K562 (cell line): ENCODE data around the gene TRIM33. TPM values are rescaled to one million over a fixed set of nuclear protein-coding genes. Genes with fewer than 3 reads are reported as not detected.
A peak's percentile ranks its signal among the peaks of the same experiment; 100 is the strongest.

Source experiments
- ATAC-seq: fragments of 200-7000 bp; cut with Tn5 transposase; 3 replicates; pipeline ENCODE4 v1.9.1; 2020; ENCODE audit warnings: moderate library complexity
- BruUV-seq: library from RNA; stranded (reverse); fragments of 400-500 nt; replicated peaks from 2 replicates; lab custom pipeline; 2021; lab: Mats Ljungman, UMichigan
- CTCF ChIA-PET: fragments of 300-600 bp; formaldehyde crosslinking; extraction: SDS; loops from one replicate; lab custom pipeline; 2021; ENCODE audit warnings: low intra/inter-chr PET ratio; lab: Yijun Ruan, JAX
- POLR2A ChIA-PET: fragments of 300-600, 350-650 bp; sonication (Branson Sonifier 250); formaldehyde crosslinking; extraction: SDS; loops from one replicate; lab custom pipeline; 2021; ENCODE audit warnings: antibody characterized with exemption, inconsistent platforms; lab: Yijun Ruan, JAX
- DNase-seq, 4 experiments: peaks; one replicate each; pipeline versions ENCODE4 v3.0.0 to v3.0.0-alpha.2; 2011 to 2018; ENCODE audit warnings: low spot score in 3 of 4, mixed read lengths in 3 of 4; ENCODE audit errors: extremely low read depth in 1 of 4
- FAIRE-seq: peaks from 2 replicates; lab custom pipeline; 2011; peaks lifted over from hg19 to GRCh38; lab: Jason Lieb, UNC
- H2AFZ ChIP-seq: 2 replicates; pipeline ENCODE4 v1.6.0; 2011; ENCODE audit warnings: low read depth, low read length, control low read depth, inconsistent platforms
- H3K27ac ChIP-seq: fragments of 200-600 bp; 3 replicates; pipeline ENCODE4 v1.8.0; 2011; ENCODE audit warnings: low read depth, mild to moderate bottlenecking, control low read depth, inconsistent platforms, low read length, moderate library complexity, mixed read lengths; ENCODE audit errors: extremely low read depth
- H3K27me3 ChIP-seq, 2 experiments: fragments of 300-600 bp in 1 of 2; 2 replicates in 1 of 2; 3 replicates in 1 of 2; pipeline versions ENCODE4 v1.6.0 to v1.8.0; 2011; ENCODE audit warnings: inconsistent platforms in 2 of 2, low read length in 2 of 2, mild to moderate bottlenecking in 1 of 2, mixed read lengths in 1 of 2, moderate library complexity in 1 of 2; ENCODE audit not compliant: control insufficient read depth in 2 of 2, insufficient read depth in 2 of 2
- H3K36me3 ChIP-seq: fragments of 300-600 bp; 3 replicates; pipeline ENCODE4 v1.8.0; 2011; ENCODE audit warnings: mild to moderate bottlenecking, low read length, inconsistent platforms; ENCODE audit not compliant: control insufficient read depth, insufficient read depth
- H3K4me1 ChIP-seq, 2 experiments: fragments of 200-600 bp in 1 of 2; replicated peaks in 1 of 2; 2 replicates in 1 of 2; 3 replicates in 1 of 2; pipeline versions ENCODE4 v1.5.1 to v1.8.0; 2011; ENCODE audit warnings: inconsistent platforms in 2 of 2, low read length in 2 of 2, mild to moderate bottlenecking in 1 of 2, mixed read lengths in 1 of 2, moderate library complexity in 1 of 2; ENCODE audit not compliant: control insufficient read depth in 2 of 2, insufficient read depth in 2 of 2
- H3K4me2 ChIP-seq: 2 replicates; pipeline ENCODE4 v1.6.1; 2011; ENCODE audit warnings: low read length, control low read depth, inconsistent platforms, mixed read lengths; ENCODE audit not compliant: insufficient read depth
- H3K4me3 ChIP-seq: fragments of 200-600 bp; sonication (generic), shearing (Covaris generic); 2 replicates; pipeline ENCODE4 v1.5.1; 2016; ENCODE audit warnings: control low read depth, inconsistent platforms
- H3K79me2 ChIP-seq: fragments of 200-600 bp; 3 replicates; pipeline ENCODE4 v1.8.0; 2011; ENCODE audit warnings: low read length, inconsistent platforms; ENCODE audit not compliant: control insufficient read depth, insufficient read depth
- H3K9ac ChIP-seq, 2 experiments: 2 replicates each; pipeline versions ENCODE4 v1.6.0 to v1.6.1; 2011; ENCODE audit warnings: low read depth in 2 of 2, low read length in 2 of 2, control low read depth in 1 of 2, inconsistent platforms in 1 of 2, mild to moderate bottlenecking in 1 of 2, mixed read lengths in 1 of 2; ENCODE audit not compliant: insufficient read depth in 1 of 2
- H3K9me1 ChIP-seq: one replicate; pipeline ENCODE4 v1.6.0; 2011; ENCODE audit warnings: inconsistent platforms, mild to moderate bottlenecking, low read length, moderate library complexity; ENCODE audit not compliant: control insufficient read depth, insufficient read depth
- H3K9me3 ChIP-seq: replicated peaks from 2 replicates; pipeline ENCODE4 v1.5.1; 2011; ENCODE audit warnings: low read depth, low read length, inconsistent platforms; ENCODE audit not compliant: control insufficient read depth, insufficient read depth
- H4K20me1 ChIP-seq: replicated peaks from 2 replicates; pipeline ENCODE4 v1.6.1; 2011; ENCODE audit warnings: low read length, inconsistent platforms, mixed read lengths; ENCODE audit not compliant: control insufficient read depth, insufficient read depth
- HNRNPK ChIP-seq: fragments of 200-400 bp; formaldehyde crosslinking; IDR thresholded peaks from one replicate; pipeline ENCODE4 v1.6.1; 2018; ENCODE audit warnings: mild to moderate bottlenecking, low read depth, low read length; ENCODE audit not compliant: poor library complexity, severe bottlenecking
- LCOR ChIP-seq: sonication (generic); formaldehyde crosslinking; IDR thresholded peaks from 2 replicates; pipeline ENCODE4 v1.8.0; 2022; ENCODE audit warnings: mild to moderate bottlenecking, missing genetic modification reagents
- NR2C2 ChIP-seq, 2 experiments: fragments of 200-800 bp in 1 of 2; sonication (Bioruptor generic) in 1 of 2; sonication (generic) in 1 of 2; formaldehyde crosslinking in 1 of 2; IDR thresholded peaks; 2 replicates each; pipeline versions ENCODE4 v1.6.1 to v1.8.0; 2016 to 2022; ENCODE audit warnings: mild to moderate bottlenecking in 1 of 2, missing compliant biosample characterization in 1 of 2, missing genetic modification characterization in 1 of 2, missing genetic modification reagents in 1 of 2
- PHF20 ChIP-seq: fragments of 450-650 bp; IDR thresholded peaks from 2 replicates; pipeline ENCODE4 v1.6.1; 2018; ENCODE audit not compliant: partially characterized antibody
- RFX7 ChIP-seq: fragments of 250-450 bp; sonication (Bioruptor Pico); IDR thresholded peaks from 2 replicates; pipeline ENCODE4 v1.5.1; 2021; ENCODE audit warnings: mild to moderate bottlenecking
- SUPT5H ChIP-seq: fragments of 450-650 bp; IDR thresholded peaks from 2 replicates; pipeline ENCODE4 v1.6.1; 2016
- THRA ChIP-seq: fragments of 450-650 bp; IDR thresholded peaks from 2 replicates; pipeline ENCODE4 v1.6.1; 2017; ENCODE audit warnings: mild to moderate bottlenecking, moderate library complexity
- ZNF24 ChIP-seq: fragments of 450-650 bp; IDR thresholded peaks from 2 replicates; pipeline ENCODE4 v1.6.1; 2016
- ZNF41 ChIP-seq: fragments of 250-450 bp; sonication (Bioruptor Pico); conservative IDR thresholded peaks from 2 replicates; pipeline ENCODE4 v1.4.0; 2020; ENCODE audit warnings: mild to moderate bottlenecking
- ZNF436 ChIP-seq: fragments of 250-450, 450-650 bp; sonication (Bioruptor Pico); formaldehyde crosslinking; IDR thresholded peaks from 2 replicates; pipeline ENCODE4 v1.7.0; 2020; ENCODE audit warnings: mild to moderate bottlenecking
- ZNF76 ChIP-seq: fragments of 250-450 bp; sonication (Bioruptor Pico); IDR thresholded peaks from 2 replicates; pipeline ENCODE4 v1.4.0; 2020; ENCODE audit warnings: mild to moderate bottlenecking, moderate library complexity, borderline replicate concordance
- whole genome bisulfite sequencing: fragments of 100-300 bp; shearing (Covaris generic); methylation state at CpG from one replicate; pipeline ENCODE4 v1.1.6; 2016; ENCODE audit warnings: low coverage, mixed read lengths; ENCODE audit not compliant: insufficient coverage; ENCODE audit errors: missing lambda C conversion rate; 5-methylcytosine and 5-hydroxymethylcytosine counted together
- in situ Hi-C: fragments of 300-500 bp; cut with MboI; formaldehyde crosslinking; loops from 4 replicates; pipeline ENCODE4 v1.15.0; 2018; ENCODE audit warnings: inconsistent platforms, mixed read lengths
- intact Hi-C: fragments of 100-400 bp; cut with micrococcal nuclease; formaldehyde crosslinking; loops from 2 replicates; pipeline ENCODE4 v1.14.2; 2022
- polyA plus RNA-seq, 8 experiments: library from polyadenylated mRNA; depleted of rRNA in 4 of 8; stranded (reverse) in 5 of 8; unstranded in 3 of 8; fragments of >200 nt; fragmentation: Nextera tagmentation in 2 of 8; fragmentation: Illumina TruSeq in 1 of 8; extraction: Ambion mirVana in 2 of 8; extraction: Trizol in 1 of 8; gene quantifications; 2 replicates each; pipeline versions ENCODE4 v1.2.1 to v1.2.3, GENCODE V29; 2011 to 2014; ENCODE audit warnings: inconsistent platforms in 1 of 8, missing spikeins in 1 of 8
- total RNA-seq, 7 experiments: library from RNA; depleted of rRNA in 6 of 7; stranded (reverse); fragments of >200 nt in 6 of 7; fragmentation: Illumina TruSeq in 2 of 7; extraction: Trizol in 2 of 7; gene quantifications; 2 replicates each; pipeline versions ENCODE4 v1.2.1 to v1.2.3, GENCODE V29; 2011 to 2021; ENCODE audit warnings: low replicate concordance in 1 of 7
- TF ChIP-seq, protein P1 (sequence below): sonication (generic); formaldehyde crosslinking; IDR thresholded peaks from 2 replicates; pipeline ENCODE4 v1.4.0; 2020; ENCODE audit warnings: mild to moderate bottlenecking, missing genetic modification reagents
- TF ChIP-seq, protein P2 (sequence below), 2 experiments: fragments of 450-650 bp; conservative IDR thresholded peaks; 2 replicates each; pipeline ENCODE4 v1.6.1; 2017; ENCODE audit warnings: mild to moderate bottlenecking in 2 of 2, moderate library complexity in 2 of 2

Gene TRIM33
- total and polyA plus RNA-seq, 9 of the 15 experiments (the other 6 are each of a cell fraction or from before 2014, with no cell fraction given), result 9.3 to 58.4 (median 40.2) TPM

GRCh38 chr1:114397601-114398000, 113.4 kb downstream of the TRIM33 start:
- POLR2A ChIA-PET, result interaction anchor here (0.7 to 2.3 kb wide), 4 partner anchors 11 to 62 kb away, joined by 3 to 8 read pairs (median 4); no protein-coding TSS in a partner anchor
- H3K27ac ChIP-seq, result peak overlapping the region; percentile 7; the same call in 1 of the 3 replicates
- no peaks in the 10 kb centered on the region for H3K79me2 ChIP-seq
- 20% methylated on average over 4 of the region's 4 CpGs for WGBS
- peak; percentile 75 for FAIRE-seq
- H3K9me3 ChIP-seq, result no peaks in the 10 kb centered on the region
- no TSS peak for BruUV-seq
- intact Hi-C loops (no loop called here), in situ Hi-C loops (no loop called here)
- peaks cover 0 to 8% of the 10 kb centered on the region in 2 experiments; a peak in 2 of 5 replicates for H3K4me1 ChIP-seq
- no peaks in the 10 kb centered on the region for H3K27me3 ChIP-seq
- no peak overlapping the region for H3K4me3 ChIP-seq
- CTCF ChIA-PET, result interaction anchor here (0.6 kb wide), 1 partner anchor 10 kb away, joined by 4 read pairs; no protein-coding TSS in a partner anchor
- no peaks in the 10 kb centered on the region for H3K9me1 ChIP-seq
- no peak overlapping the region for H3K4me2 ChIP-seq
- no peaks in the 10 kb centered on the region for H4K20me1 ChIP-seq
- H3K9ac ChIP-seq, result no peak overlapping the region
- peak; percentile 86 for ATAC-seq
- H3K36me3 ChIP-seq, result peaks cover 83% of the 10 kb centered on the region
- H2AFZ ChIP-seq, result no peak overlapping the region
- DNase-seq, result peak; percentile 43 to 79 (median 48)
- TF ChIP-seq THRA (no peak), SUPT5H (no peak), PHF20 (no peak), RFX7 (no peak), NR2C2 (CRISPR knock-in tag; IDR thresholded peaks at IDR 0.05) (no peak), NR2C2 (tag; IDR thresholded peaks at IDR 0.05) (no peak), HNRNPK (no peak), LCOR (no peak), ZNF436 (CRISPR knock-in tag) (no peak), ZNF41 (CRISPR knock-in tag) (no peak), ZNF76 (no peak), ZNF24 (no peak)
- TF ChIP-seq, protein P1, sequence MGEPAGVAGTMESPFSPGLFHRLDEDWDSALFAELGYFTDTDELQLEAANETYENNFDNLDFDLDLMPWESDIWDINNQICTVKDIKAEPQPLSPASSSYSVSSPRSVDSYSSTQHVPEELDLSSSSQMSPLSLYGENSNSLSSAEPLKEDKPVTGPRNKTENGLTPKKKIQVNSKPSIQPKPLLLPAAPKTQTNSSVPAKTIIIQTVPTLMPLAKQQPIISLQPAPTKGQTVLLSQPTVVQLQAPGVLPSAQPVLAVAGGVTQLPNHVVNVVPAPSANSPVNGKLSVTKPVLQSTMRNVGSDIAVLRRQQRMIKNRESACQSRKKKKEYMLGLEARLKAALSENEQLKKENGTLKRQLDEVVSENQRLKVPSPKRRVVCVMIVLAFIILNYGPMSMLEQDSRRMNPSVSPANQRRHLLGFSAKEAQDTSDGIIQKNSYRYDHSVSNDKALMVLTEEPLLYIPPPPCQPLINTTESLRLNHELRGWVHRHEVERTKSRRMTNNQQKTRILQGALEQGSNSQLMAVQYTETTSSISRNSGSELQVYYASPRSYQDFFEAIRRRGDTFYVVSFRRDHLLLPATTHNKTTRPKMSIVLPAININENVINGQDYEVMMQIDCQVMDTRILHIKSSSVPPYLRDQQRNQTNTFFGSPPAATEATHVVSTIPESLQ (CRISPR knock-in tag), result no peak
- TF ChIP-seq, protein P2, sequence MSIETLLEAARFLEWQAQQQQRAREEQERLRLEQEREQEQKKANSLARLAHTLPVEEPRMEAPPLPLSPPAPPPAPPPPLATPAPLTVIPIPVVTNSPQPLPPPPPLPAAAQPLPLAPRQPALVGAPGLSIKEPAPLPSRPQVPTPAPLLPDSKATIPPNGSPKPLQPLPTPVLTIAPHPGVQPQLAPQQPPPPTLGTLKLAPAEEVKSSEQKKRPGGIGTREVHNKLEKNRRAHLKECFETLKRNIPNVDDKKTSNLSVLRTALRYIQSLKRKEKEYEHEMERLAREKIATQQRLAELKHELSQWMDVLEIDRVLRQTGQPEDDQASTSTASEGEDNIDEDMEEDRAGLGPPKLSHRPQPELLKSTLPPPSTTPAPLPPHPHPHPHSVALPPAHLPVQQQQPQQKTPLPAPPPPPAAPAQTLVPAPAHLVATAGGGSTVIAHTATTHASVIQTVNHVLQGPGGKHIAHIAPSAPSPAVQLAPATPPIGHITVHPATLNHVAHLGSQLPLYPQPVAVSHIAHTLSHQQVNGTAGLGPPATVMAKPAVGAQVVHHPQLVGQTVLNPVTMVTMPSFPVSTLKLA (conservative IDR thresholded peaks at IDR 0.05), result no peak
